ENCODE data around the gene GNB1. TPM values are rescaled to one million over a fixed set of nuclear protein-coding genes. Genes with fewer than 3 reads are reported as not detected.

The GNB1 gene
- total RNA-seq, 1 experiment from 2014 or later = 339 TPM

DNA sequence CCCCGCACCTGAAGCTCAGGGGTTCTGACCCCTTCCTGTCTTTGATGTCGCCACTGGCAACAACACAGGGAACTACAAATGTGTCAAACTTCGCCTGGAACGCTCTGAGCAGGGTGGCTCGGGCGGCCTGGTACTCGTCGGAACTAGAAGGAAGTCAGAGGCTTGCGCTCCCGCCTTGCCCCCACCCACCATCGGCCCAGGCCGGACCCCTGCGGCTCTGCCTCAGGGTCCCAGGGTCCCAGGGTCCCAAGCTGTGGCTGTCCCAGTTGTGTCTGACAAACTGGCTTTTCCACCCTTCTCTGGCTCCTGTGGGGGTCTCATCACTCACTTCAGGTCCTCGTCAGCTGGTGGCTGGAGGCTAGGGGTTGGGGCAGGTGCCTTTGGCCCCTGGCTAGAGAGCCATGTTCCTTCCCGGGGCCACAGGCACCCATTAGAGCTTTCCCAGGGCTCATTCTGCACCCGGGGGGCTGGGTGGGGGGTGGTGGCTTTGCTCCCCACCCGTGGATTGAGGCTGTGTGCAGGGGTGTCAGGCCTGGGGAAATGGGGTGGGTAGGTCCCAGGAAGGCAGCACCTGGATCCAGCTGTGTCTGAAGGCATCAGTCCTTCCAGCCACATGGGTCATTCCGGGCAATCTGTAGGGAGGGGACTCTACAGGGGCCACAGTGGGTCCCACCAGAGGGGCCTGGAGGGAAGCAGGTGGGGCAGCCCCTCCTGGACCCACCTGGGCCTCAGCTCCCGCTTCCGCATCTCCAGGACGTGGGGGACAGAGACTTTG is 36.2 kb upstream of the GNB1 start (continued):
- TF ChIP-seq, protein P1, sequence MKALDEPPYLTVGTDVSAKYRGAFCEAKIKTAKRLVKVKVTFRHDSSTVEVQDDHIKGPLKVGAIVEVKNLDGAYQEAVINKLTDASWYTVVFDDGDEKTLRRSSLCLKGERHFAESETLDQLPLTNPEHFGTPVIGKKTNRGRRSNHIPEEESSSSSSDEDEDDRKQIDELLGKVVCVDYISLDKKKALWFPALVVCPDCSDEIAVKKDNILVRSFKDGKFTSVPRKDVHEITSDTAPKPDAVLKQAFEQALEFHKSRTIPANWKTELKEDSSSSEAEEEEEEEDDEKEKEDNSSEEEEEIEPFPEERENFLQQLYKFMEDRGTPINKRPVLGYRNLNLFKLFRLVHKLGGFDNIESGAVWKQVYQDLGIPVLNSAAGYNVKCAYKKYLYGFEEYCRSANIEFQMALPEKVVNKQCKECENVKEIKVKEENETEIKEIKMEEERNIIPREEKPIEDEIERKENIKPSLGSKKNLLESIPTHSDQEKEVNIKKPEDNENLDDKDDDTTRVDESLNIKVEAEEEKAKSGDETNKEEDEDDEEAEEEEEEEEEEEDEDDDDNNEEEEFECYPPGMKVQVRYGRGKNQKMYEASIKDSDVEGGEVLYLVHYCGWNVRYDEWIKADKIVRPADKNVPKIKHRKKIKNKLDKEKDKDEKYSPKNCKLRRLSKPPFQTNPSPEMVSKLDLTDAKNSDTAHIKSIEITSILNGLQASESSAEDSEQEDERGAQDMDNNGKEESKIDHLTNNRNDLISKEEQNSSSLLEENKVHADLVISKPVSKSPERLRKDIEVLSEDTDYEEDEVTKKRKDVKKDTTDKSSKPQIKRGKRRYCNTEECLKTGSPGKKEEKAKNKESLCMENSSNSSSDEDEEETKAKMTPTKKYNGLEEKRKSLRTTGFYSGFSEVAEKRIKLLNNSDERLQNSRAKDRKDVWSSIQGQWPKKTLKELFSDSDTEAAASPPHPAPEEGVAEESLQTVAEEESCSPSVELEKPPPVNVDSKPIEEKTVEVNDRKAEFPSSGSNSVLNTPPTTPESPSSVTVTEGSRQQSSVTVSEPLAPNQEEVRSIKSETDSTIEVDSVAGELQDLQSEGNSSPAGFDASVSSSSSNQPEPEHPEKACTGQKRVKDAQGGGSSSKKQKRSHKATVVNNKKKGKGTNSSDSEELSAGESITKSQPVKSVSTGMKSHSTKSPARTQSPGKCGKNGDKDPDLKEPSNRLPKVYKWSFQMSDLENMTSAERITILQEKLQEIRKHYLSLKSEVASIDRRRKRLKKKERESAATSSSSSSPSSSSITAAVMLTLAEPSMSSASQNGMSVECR (CRISPR knock-in tag; IDR thresholded peaks at IDR 0.05; ENCODE audit: borderline replicate concordance) = no peak
- TF ChIP-seq RORB (CRISPR knock-in tag; IDR thresholded peaks at IDR 0.05) = no peak

DNA sequence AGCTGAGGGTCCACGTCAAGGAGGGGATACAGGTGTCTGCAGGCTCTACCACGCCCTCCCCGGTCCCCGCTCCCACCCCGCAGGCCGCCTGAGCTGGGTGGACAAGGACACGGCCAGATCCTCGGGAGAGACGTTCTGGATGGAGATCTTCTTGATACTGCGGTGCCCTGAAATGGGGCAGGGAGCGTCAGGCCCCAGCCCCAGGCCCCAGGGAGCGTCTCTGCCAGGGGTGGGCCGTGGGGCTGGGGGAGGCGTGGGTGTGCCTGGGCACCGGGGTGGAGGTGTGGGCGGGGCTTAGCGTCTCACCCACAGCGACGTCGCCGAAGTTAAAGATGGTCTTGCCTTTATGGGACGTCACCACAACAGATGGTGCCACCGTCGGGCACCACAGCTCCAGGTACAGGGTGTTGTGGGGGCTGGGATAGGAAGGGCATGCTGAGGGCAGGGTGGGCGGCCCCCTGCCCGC is 35.5 kb upstream of the GNB1 start:
- Mint-ChIP-seq H3K9me3 (peaks cover 4% of the 10 kb centered on the region), H3K4me1 (no peaks in the 10 kb centered on the region), H3K4me3 (no peak overlapping the region), H3K27me3 (ENCODE audit: low read depth) (no peaks in the 10 kb centered on the region), H3K36me3 (no peaks in the 10 kb centered on the region), H3K27ac (no peak overlapping the region)
- ATAC-seq (no peak), DNase-seq (ENCODE audit: low spot score) (no peak)
- TF ChIP-seq, protein P2, sequence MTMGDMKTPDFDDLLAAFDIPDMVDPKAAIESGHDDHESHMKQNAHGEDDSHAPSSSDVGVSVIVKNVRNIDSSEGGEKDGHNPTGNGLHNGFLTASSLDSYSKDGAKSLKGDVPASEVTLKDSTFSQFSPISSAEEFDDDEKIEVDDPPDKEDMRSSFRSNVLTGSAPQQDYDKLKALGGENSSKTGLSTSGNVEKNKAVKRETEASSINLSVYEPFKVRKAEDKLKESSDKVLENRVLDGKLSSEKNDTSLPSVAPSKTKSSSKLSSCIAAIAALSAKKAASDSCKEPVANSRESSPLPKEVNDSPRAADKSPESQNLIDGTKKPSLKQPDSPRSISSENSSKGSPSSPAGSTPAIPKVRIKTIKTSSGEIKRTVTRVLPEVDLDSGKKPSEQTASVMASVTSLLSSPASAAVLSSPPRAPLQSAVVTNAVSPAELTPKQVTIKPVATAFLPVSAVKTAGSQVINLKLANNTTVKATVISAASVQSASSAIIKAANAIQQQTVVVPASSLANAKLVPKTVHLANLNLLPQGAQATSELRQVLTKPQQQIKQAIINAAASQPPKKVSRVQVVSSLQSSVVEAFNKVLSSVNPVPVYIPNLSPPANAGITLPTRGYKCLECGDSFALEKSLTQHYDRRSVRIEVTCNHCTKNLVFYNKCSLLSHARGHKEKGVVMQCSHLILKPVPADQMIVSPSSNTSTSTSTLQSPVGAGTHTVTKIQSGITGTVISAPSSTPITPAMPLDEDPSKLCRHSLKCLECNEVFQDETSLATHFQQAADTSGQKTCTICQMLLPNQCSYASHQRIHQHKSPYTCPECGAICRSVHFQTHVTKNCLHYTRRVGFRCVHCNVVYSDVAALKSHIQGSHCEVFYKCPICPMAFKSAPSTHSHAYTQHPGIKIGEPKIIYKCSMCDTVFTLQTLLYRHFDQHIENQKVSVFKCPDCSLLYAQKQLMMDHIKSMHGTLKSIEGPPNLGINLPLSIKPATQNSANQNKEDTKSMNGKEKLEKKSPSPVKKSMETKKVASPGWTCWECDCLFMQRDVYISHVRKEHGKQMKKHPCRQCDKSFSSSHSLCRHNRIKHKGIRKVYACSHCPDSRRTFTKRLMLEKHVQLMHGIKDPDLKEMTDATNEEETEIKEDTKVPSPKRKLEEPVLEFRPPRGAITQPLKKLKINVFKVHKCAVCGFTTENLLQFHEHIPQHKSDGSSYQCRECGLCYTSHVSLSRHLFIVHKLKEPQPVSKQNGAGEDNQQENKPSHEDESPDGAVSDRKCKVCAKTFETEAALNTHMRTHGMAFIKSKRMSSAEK (CRISPR knock-in tag; IDR thresholded peaks at IDR 0.05; ENCODE audit: borderline replicate concordance) = no peak
- TF ChIP-seq TP53 (CRISPR knock-in tag; IDR thresholded peaks at IDR 0.05) (no peak), ESRRA (CRISPR knock-in tag; IDR thresholded peaks at IDR 0.05; ENCODE audit: borderline replicate concordance) (no peak), ATF1 (CRISPR knock-in tag; IDR thresholded peaks at IDR 0.05) (no peak), ELF4 (CRISPR knock-in tag; IDR thresholded peaks at IDR 0.05; ENCODE audit: low read depth) (no peak), ZNF232 (CRISPR knock-in tag; IDR thresholded peaks at IDR 0.05) (no peak), NFATC4 (CRISPR knock-in tag; IDR thresholded peaks at IDR 0.05) (no peak), NFE2L1 (CRISPR knock-in tag; IDR thresholded peaks at IDR 0.05) (no peak), MYBL2 (CRISPR knock-in tag; IDR thresholded peaks at IDR 0.05) (no peak), GABPB1 (CRISPR knock-in tag; IDR thresholded peaks at IDR 0.05) (no peak), RELA (CRISPR knock-in tag; IDR thresholded peaks at IDR 0.05; ENCODE audit: borderline replicate concordance) (no peak), FOXP1 (CRISPR knock-in tag; IDR thresholded peaks at IDR 0.05; ENCODE audit: borderline replicate concordance) (no peak), RORB (CRISPR knock-in tag; IDR thresholded peaks at IDR 0.05) (no peak), ZBTB21 (CRISPR knock-in tag; IDR thresholded peaks at IDR 0.05; ENCODE audit: borderline replicate concordance) (no peak), NR1H2 (CRISPR knock-in tag; IDR thresholded peaks at IDR 0.05) (no peak), HMGA2 (CRISPR knock-in tag; IDR thresholded peaks at IDR 0.05) (no peak)
- TF ChIP-seq, protein P3, sequence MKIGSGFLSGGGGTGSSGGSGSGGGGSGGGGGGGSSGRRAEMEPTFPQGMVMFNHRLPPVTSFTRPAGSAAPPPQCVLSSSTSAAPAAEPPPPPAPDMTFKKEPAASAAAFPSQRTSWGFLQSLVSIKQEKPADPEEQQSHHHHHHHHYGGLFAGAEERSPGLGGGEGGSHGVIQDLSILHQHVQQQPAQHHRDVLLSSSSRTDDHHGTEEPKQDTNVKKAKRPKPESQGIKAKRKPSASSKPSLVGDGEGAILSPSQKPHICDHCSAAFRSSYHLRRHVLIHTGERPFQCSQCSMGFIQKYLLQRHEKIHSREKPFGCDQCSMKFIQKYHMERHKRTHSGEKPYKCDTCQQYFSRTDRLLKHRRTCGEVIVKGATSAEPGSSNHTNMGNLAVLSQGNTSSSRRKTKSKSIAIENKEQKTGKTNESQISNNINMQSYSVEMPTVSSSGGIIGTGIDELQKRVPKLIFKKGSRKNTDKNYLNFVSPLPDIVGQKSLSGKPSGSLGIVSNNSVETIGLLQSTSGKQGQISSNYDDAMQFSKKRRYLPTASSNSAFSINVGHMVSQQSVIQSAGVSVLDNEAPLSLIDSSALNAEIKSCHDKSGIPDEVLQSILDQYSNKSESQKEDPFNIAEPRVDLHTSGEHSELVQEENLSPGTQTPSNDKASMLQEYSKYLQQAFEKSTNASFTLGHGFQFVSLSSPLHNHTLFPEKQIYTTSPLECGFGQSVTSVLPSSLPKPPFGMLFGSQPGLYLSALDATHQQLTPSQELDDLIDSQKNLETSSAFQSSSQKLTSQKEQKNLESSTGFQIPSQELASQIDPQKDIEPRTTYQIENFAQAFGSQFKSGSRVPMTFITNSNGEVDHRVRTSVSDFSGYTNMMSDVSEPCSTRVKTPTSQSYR (CRISPR knock-in tag; IDR thresholded peaks at IDR 0.05) = no peak
- TF ChIP-seq, protein P4, sequence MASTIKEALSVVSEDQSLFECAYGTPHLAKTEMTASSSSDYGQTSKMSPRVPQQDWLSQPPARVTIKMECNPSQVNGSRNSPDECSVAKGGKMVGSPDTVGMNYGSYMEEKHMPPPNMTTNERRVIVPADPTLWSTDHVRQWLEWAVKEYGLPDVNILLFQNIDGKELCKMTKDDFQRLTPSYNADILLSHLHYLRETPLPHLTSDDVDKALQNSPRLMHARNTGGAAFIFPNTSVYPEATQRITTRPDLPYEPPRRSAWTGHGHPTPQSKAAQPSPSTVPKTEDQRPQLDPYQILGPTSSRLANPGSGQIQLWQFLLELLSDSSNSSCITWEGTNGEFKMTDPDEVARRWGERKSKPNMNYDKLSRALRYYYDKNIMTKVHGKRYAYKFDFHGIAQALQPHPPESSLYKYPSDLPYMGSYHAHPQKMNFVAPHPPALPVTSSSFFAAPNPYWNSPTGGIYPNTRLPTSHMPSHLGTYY (CRISPR knock-in tag; IDR thresholded peaks at IDR 0.05) = no peak
- ChIA-PET POLR2A (interaction anchor here (0.6 kb wide), 1 partner anchor 527 kb away, joined by 3 read pairs; the partner anchor contains the start of gene CCNL2), CTCF (interaction anchor here (0.9 to 2.7 kb wide), 4 partner anchors 18 to 149 kb away, joined by 3 to 12 read pairs (median 6); no protein-coding TSS in a partner anchor)

All from WTC11 (cell line).